H9 (cell line): Measurements from ENCODE around the gene PGM1. TPM values are rescaled to one million over a fixed set of nuclear protein-coding genes. Genes with fewer than 3 reads are reported as not detected.

Experiments used
- DNase-seq: peaks from one replicate; pipeline ENCODE4 v3.0.0-alpha.2; 2017
- H2AFZ ChIP-seq: one replicate; pipeline ENCODE4 v1.6.1; 2013; ENCODE audit warnings: mild to moderate bottlenecking, low read length, control low read depth, moderate library complexity
- H2AK5ac ChIP-seq: 2 replicates; pipeline ENCODE4 v1.6.1; 2013; ENCODE audit warnings: low read length, control low read depth, mixed read lengths; ENCODE audit not compliant: insufficient read length
- H2BK120ac ChIP-seq: one replicate; pipeline ENCODE4 v1.6.1; 2013; ENCODE audit warnings: low read depth, mild to moderate bottlenecking, low read length, control low read depth, inconsistent platforms; ENCODE audit not compliant: poor library complexity, severe bottlenecking
- H2BK12ac ChIP-seq: 2 replicates; pipeline ENCODE4 v1.6.1; 2013; ENCODE audit warnings: low read length, control low read depth, mixed read lengths, low read depth; ENCODE audit not compliant: insufficient read length
- H2BK15ac ChIP-seq: 2 replicates; pipeline ENCODE4 v1.6.1; 2013; ENCODE audit warnings: low read depth, low read length, control low read depth
- H2BK20ac ChIP-seq: one replicate; pipeline ENCODE4 v1.6.1; 2013; ENCODE audit warnings: low read depth, mild to moderate bottlenecking, low read length, control low read depth, inconsistent platforms; ENCODE audit not compliant: poor library complexity, severe bottlenecking
- H2BK5ac ChIP-seq: 2 replicates; pipeline ENCODE4 v1.6.1; 2013; ENCODE audit warnings: low read length, control low read depth, mixed read lengths; ENCODE audit not compliant: insufficient read length
- H3K14ac ChIP-seq: 2 replicates; pipeline ENCODE4 v1.6.1; 2013; ENCODE audit warnings: low read length, control low read depth; ENCODE audit not compliant: insufficient read depth
- H3K18ac ChIP-seq: 2 replicates; pipeline ENCODE4 v1.6.1; 2013; ENCODE audit warnings: low read depth, mild to moderate bottlenecking, mixed read lengths, low read length, control low read depth; ENCODE audit not compliant: insufficient read length
- H3K23ac ChIP-seq: 2 replicates; pipeline ENCODE4 v1.6.1; 2013; ENCODE audit warnings: low read length, control low read depth, mixed read lengths, low read depth; ENCODE audit not compliant: insufficient read length
- H3K23me2 ChIP-seq: 2 replicates; pipeline ENCODE4 v1.6.1; 2013; ENCODE audit warnings: low read depth, mild to moderate bottlenecking, mixed read lengths, low read length, control low read depth; ENCODE audit not compliant: insufficient read length, poor library complexity, severe bottlenecking
- H3K27ac ChIP-seq: 2 replicates; pipeline ENCODE4 v1.5.1; 2013; ENCODE audit warnings: low read length, control low read depth, mixed read lengths, low read depth; ENCODE audit not compliant: insufficient read length
- H3K27me3 ChIP-seq: 2 replicates; pipeline ENCODE4 v1.6.1; 2013; ENCODE audit warnings: low read length, control low read depth, inconsistent platforms; ENCODE audit not compliant: insufficient read depth
- H3K4ac ChIP-seq: 2 replicates; pipeline ENCODE4 v1.6.1; 2013; ENCODE audit warnings: low read depth, mild to moderate bottlenecking, control low read depth, inconsistent platforms, low read length, moderate library complexity
- H3K4me1 ChIP-seq: 2 replicates; pipeline ENCODE4 v1.6.1; 2013; ENCODE audit warnings: low read length, control low read depth, inconsistent platforms; ENCODE audit not compliant: insufficient read depth
- H3K4me2 ChIP-seq: 2 replicates; pipeline ENCODE4 v1.6.1; 2013; ENCODE audit warnings: low read length, control low read depth, mixed read lengths; ENCODE audit not compliant: insufficient read length, insufficient read depth
- H3K56ac ChIP-seq: 2 replicates; pipeline ENCODE4 v1.6.1; 2013; ENCODE audit warnings: low read depth, mild to moderate bottlenecking, mixed read lengths, low read length, control low read depth; ENCODE audit not compliant: insufficient read length
- H3K79me1 ChIP-seq: 2 replicates; pipeline ENCODE4 v1.6.1; 2013; ENCODE audit warnings: low read depth, mild to moderate bottlenecking, moderate library complexity, low read length, control low read depth, inconsistent platforms; ENCODE audit not compliant: insufficient read depth, poor library complexity, severe bottlenecking
- H3K79me2 ChIP-seq: 2 replicates; pipeline ENCODE4 v1.6.1; 2013; ENCODE audit warnings: low read length, control low read depth, inconsistent platforms; ENCODE audit not compliant: insufficient read depth
- H3K9ac ChIP-seq: 2 replicates; pipeline ENCODE4 v1.6.1; 2013; ENCODE audit warnings: low read length, control low read depth, mixed read lengths; ENCODE audit not compliant: insufficient read length; ENCODE audit errors: extremely low read depth
- H3K9me3 ChIP-seq: one replicate; pipeline ENCODE4 v1.6.1; 2013; ENCODE audit warnings: low read depth, low read length, inconsistent platforms; ENCODE audit not compliant: control insufficient read depth
- H3T11ph ChIP-seq: one replicate; pipeline ENCODE4 v1.6.1; 2013; ENCODE audit warnings: mild to moderate bottlenecking, low read length, control low read depth, inconsistent platforms
- H4K20me1 ChIP-seq: one replicate; pipeline ENCODE4 v1.6.1; 2013; ENCODE audit not compliant: control insufficient read depth, insufficient read length, insufficient read depth
- H4K5ac ChIP-seq: 2 replicates; pipeline ENCODE4 v1.6.1; 2013; ENCODE audit warnings: low read depth, mild to moderate bottlenecking, mixed read lengths, low read length, control low read depth; ENCODE audit not compliant: insufficient read length
- H4K8ac ChIP-seq: replicated peaks from 2 replicates; pipeline ENCODE4 v1.6.1; 2013; ENCODE audit warnings: low read length, control low read depth, mixed read lengths, low read depth; ENCODE audit not compliant: insufficient read length
- H4K91ac ChIP-seq: 2 replicates; pipeline ENCODE4 v1.6.1; 2013; ENCODE audit warnings: low read depth, mild to moderate bottlenecking, moderate library complexity, mixed read lengths, low read length, control low read depth; ENCODE audit not compliant: insufficient read length
- H3K27ac Mint-ChIP-seq, 3 experiments: 2 replicates in 2 of 3; 3 replicates in 1 of 3; pipeline ENCODE4 v1.8.0; 2020 to 2021; ENCODE audit warnings: mixed read lengths in 3 of 3, mild to moderate bottlenecking in 1 of 3, moderate library complexity in 1 of 3
- H3K27me3 Mint-ChIP-seq: 2 replicates; pipeline ENCODE4 v1.8.0; 2021; ENCODE audit warnings: low read depth, mild to moderate bottlenecking, moderate library complexity, mixed read lengths
- H3K36me3 Mint-ChIP-seq, 3 experiments: 2 replicates in 2 of 3; 3 replicates in 1 of 3; pipeline ENCODE4 v1.8.0; 2020 to 2021; ENCODE audit warnings: low read depth in 3 of 3, mixed read lengths in 3 of 3; ENCODE audit not compliant: insufficient read depth in 1 of 3
- H3K4me1 Mint-ChIP-seq, 2 experiments: 2 replicates each; pipeline ENCODE4 v1.8.0; 2020; ENCODE audit warnings: mixed read lengths in 2 of 2
- H3K4me3 Mint-ChIP-seq, 2 experiments: 2 replicates in 1 of 2; 3 replicates in 1 of 2; pipeline ENCODE4 v1.8.0; 2020 to 2021; ENCODE audit warnings: mild to moderate bottlenecking in 2 of 2, mixed read lengths in 2 of 2, moderate library complexity in 1 of 2
- H3K9me3 Mint-ChIP-seq, 2 experiments: 2 replicates in 1 of 2; 3 replicates in 1 of 2; pipeline ENCODE4 v1.8.0; 2020; ENCODE audit warnings: mild to moderate bottlenecking in 2 of 2, mixed read lengths in 2 of 2, moderate library complexity in 1 of 2
- WGBS: extraction: QIAGEN DNeasy Blood & Tissue Kit; methylation state at CpG from one replicate; pipeline ENCODE4 v1.1.7; 2013; ENCODE audit warnings: missing lambda C conversion rate, low lambda C conversion rate, mixed read lengths; ENCODE audit not compliant: insufficient read length; ENCODE audit errors: extremely low coverage; 5-methylcytosine and 5-hydroxymethylcytosine counted together
- total RNA-seq: library from RNA; stranded (reverse); gene quantifications from 2 replicates; pipeline ENCODE4 v1.2.1, GENCODE V29; 2021
- TF ChIP-seq, protein P1 (sequence below): fragments of 200-600 bp; sonication (generic); conservative IDR thresholded peaks from 3 replicates; pipeline ENCODE4 v1.8.0; 2021; ENCODE audit warnings: antibody characterized with exemption, mild to moderate bottlenecking

Gene PGM1
- total RNA-seq, 1 experiment from 2014 or later, result 56.4 TPM

DNA sequence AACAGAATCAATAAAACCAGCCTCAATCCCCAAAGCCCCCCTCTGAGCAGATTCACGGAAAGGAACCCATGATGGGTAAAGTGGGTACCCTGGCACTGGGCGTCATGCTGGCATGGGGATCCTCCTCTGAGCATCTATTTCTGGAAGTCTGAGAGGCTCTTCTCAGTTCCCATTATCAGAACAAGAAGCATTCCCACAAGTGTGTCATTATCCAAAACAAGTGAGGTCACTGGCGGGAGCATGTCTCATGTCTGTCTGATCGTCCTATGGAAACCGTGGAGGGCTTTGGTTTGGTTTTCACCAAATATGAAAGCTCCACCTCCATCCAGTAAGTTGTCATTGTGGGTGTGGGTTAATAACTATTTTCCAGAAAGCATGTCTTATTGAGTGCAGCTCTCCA lies 70.7 kb downstream of the PGM1 start:
- no peak overlapping the region for H3K27ac ChIP-seq
- H4K5ac ChIP-seq, result no peak overlapping the region
- no peak for DNase-seq
- H2BK12ac ChIP-seq, result no peak overlapping the region
- no CpG with 5 or more reads among the region's 5 CpGs for WGBS
- H3K36me3 Mint-ChIP-seq, result peaks cover under 1 to 9% (median 8%) of the 10 kb centered on the region in 3 experiments; a peak in 4 of 7 replicates
- H2AFZ ChIP-seq, result no peak overlapping the region
- no peak overlapping the region for H3K4me2 ChIP-seq
- H3K9me3 Mint-ChIP-seq, result peaks cover 0 to 5% of the 10 kb centered on the region in 2 experiments; a peak in 1 of 5 replicates
- H2BK5ac ChIP-seq, result no peak overlapping the region
- H3K27ac Mint-ChIP-seq, result no peak overlapping the region
- no peak overlapping the region for H3K9ac ChIP-seq
- H3K23ac ChIP-seq, result no peak overlapping the region
- H3K4me1 ChIP-seq, result peaks cover 12% of the 10 kb centered on the region; the same call in 1 of the 2 replicates
- no peak overlapping the region for H3K4me3 Mint-ChIP-seq
- H3K23me2 ChIP-seq, result no peaks in the 10 kb centered on the region
- no peak overlapping the region for H2BK15ac ChIP-seq
- H2AK5ac ChIP-seq, result no peak overlapping the region
- H4K91ac ChIP-seq, result no peak overlapping the region
- no peaks in the 10 kb centered on the region for H3K79me1 ChIP-seq
- no peak overlapping the region for H3T11ph ChIP-seq
- H2BK120ac ChIP-seq, result no peak overlapping the region
- H3K4ac ChIP-seq, result no peak overlapping the region
- peaks cover 27 to 35% of the 10 kb centered on the region in 2 experiments for H3K4me1 Mint-ChIP-seq
- no peaks in the 10 kb centered on the region for H4K20me1 ChIP-seq
- no peak overlapping the region for H2BK20ac ChIP-seq
- H3K18ac ChIP-seq, result no peak overlapping the region
- no peak overlapping the region for H3K14ac ChIP-seq
- H4K8ac ChIP-seq, result no peak overlapping the region
- no peak overlapping the region for H3K56ac ChIP-seq
- no peaks in the 10 kb centered on the region for H3K9me3 ChIP-seq
- H3K27me3 Mint-ChIP-seq, result no peaks in the 10 kb centered on the region
- H3K27me3 ChIP-seq, result no peaks in the 10 kb centered on the region
- TF ChIP-seq, protein P1, sequence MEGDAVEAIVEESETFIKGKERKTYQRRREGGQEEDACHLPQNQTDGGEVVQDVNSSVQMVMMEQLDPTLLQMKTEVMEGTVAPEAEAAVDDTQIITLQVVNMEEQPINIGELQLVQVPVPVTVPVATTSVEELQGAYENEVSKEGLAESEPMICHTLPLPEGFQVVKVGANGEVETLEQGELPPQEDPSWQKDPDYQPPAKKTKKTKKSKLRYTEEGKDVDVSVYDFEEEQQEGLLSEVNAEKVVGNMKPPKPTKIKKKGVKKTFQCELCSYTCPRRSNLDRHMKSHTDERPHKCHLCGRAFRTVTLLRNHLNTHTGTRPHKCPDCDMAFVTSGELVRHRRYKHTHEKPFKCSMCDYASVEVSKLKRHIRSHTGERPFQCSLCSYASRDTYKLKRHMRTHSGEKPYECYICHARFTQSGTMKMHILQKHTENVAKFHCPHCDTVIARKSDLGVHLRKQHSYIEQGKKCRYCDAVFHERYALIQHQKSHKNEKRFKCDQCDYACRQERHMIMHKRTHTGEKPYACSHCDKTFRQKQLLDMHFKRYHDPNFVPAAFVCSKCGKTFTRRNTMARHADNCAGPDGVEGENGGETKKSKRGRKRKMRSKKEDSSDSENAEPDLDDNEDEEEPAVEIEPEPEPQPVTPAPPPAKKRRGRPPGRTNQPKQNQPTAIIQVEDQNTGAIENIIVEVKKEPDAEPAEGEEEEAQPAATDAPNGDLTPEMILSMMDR, result no peak
- no peaks in the 10 kb centered on the region for H3K79me2 ChIP-seq
